ENCODE results near the gene HOXA11.

Gene HOXA11

DNA sequence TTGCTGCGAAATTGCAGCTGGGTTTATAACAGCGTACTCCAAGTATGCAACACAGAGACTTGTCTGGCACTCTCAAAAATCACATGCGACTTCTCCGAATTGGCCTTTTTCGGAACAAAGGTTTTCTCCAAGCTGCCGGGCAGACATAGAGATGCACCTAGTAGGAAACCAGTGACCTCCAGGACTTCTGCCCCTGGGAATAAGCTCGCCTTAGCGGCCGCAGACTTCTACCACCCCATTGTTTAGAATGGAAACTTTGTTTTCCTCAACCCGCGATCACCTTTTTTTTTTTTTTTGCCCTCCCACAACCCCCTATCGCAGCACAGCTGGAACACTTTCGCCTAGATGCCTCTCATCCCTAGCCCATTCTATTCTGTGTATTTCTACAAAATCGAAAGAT is 6.0 kb downstream of the HOXA11 start:
- Histone ChIP-seq H3K9me3 (ENCODE audit: control extremely low read depth in 1 of 5, control insufficient read depth in 4 of 5, insufficient read depth in 2 of 5, low read depth in 1 of 5, low read length in 4 of 5) (peaks cover 0 to 2% (median 0%) of the 10 kb centered on the region in 5 experiments), H3K27ac (ENCODE audit: insufficient read depth in 1 of 2, low read depth in 1 of 2, low read length in 2 of 2, poor library complexity in 1 of 2, severe bottlenecking in 2 of 2) (no peak overlapping the region), H3K4me1 (ENCODE audit: control extremely low read depth in 1 of 4, control insufficient read depth in 4 of 4, insufficient read depth in 4 of 4, low read length in 3 of 4) (peaks cover 0 to 32% (median 25%) of the 10 kb centered on the region in 4 experiments), H3K27me3 (replicated peaks in 2 of 5; ENCODE audit: control insufficient read depth in 4 of 5, insufficient read depth in 5 of 5, low read length in 4 of 5) (peaks cover 0 to 56% (median 21%) of the 10 kb centered on the region in 5 experiments), H3K4me3 (ENCODE audit: control insufficient read depth in 1 of 7, extremely low read depth in 1 of 7, insufficient read depth in 4 of 7, low read depth in 2 of 7, low read length in 6 of 7) (no peak overlapping the region), H3K36me3 (ENCODE audit: control insufficient read depth in 4 of 4, insufficient read depth in 4 of 4, low read length in 3 of 4) (no peaks in the 10 kb centered on the region)
- ChIA-PET POLR2A (interaction anchor here (1.3 kb wide), 1 partner anchor 18 kb away, joined by 4 read pairs; no protein-coding TSS in a partner anchor), CTCF (interaction anchor here (1.0 to 11.1 kb wide), 16 partner anchors 8 to 1317 kb away, joined by 3 to 84 read pairs (median 4); partner anchors contain the start of gene HOXA9)
- no peak for DNase-seq
- WGBS (ENCODE audit: insufficient coverage): 90% methylated on average over 12 of the region's 14 CpGs

- Histone ChIP-seq H3K36me3 (ENCODE audit: control insufficient read depth in 4 of 4, insufficient read depth in 4 of 4, low read length in 3 of 4) (no peaks in the 10 kb centered on the region), H3K27me3 (replicated peaks in 2 of 5; ENCODE audit: control insufficient read depth in 4 of 5, insufficient read depth in 5 of 5, low read length in 4 of 5) (peaks cover 0 to 49% (median 16%) of the 10 kb centered on the region in 5 experiments), H3K27ac (ENCODE audit: insufficient read depth in 1 of 2, low read depth in 1 of 2, low read length in 2 of 2, poor library complexity in 1 of 2, severe bottlenecking in 2 of 2) (no peak overlapping the region), H3K9me3 (ENCODE audit: control extremely low read depth in 1 of 5, control insufficient read depth in 4 of 5, insufficient read depth in 2 of 5, low read depth in 1 of 5, low read length in 4 of 5) (peaks cover 0 to 2% (median 0%) of the 10 kb centered on the region in 5 experiments), H3K4me1 (ENCODE audit: control extremely low read depth in 1 of 4, control insufficient read depth in 4 of 4, insufficient read depth in 4 of 4, low read length in 3 of 4) (peaks cover 0 to 27% (median 18%) of the 10 kb centered on the region in 4 experiments), H3K4me3 (ENCODE audit: control insufficient read depth in 1 of 7, extremely low read depth in 1 of 7, insufficient read depth in 4 of 7, low read depth in 2 of 7, low read length in 6 of 7) (no peak overlapping the region)
- WGBS (ENCODE audit: insufficient coverage): 97% methylated on average over 5 of the region's 6 CpGs
- no peak for DNase-seq
- ChIA-PET CTCF (interaction anchor here (1.0 to 11.1 kb wide), 7 partner anchors 8 to 808 kb away, joined by 3 to 84 read pairs (median 9); partner anchors contain the start of gene HOXA9), POLR2A (no interaction called here)
Observed at GRCh38 chr7:27178366-27178765, 6.7 kb downstream of the HOXA11 start.

- Histone ChIP-seq H3K27ac (ENCODE audit: insufficient read depth in 1 of 2, low read depth in 1 of 2, low read length in 2 of 2, poor library complexity in 1 of 2, severe bottlenecking in 2 of 2) (no peak overlapping the region), H3K4me1 (ENCODE audit: control extremely low read depth in 1 of 4, control insufficient read depth in 4 of 4, insufficient read depth in 4 of 4, low read length in 3 of 4) (peaks cover 0 to 27% (median 16%) of the 10 kb centered on the region in 4 experiments), H3K4me3 (ENCODE audit: control insufficient read depth in 1 of 7, extremely low read depth in 1 of 7, insufficient read depth in 4 of 7, low read depth in 2 of 7, low read length in 6 of 7) (no peak overlapping the region), H3K9me3 (ENCODE audit: control extremely low read depth in 1 of 5, control insufficient read depth in 4 of 5, insufficient read depth in 2 of 5, low read depth in 1 of 5, low read length in 4 of 5) (no peaks in the 10 kb centered on the region), H3K36me3 (ENCODE audit: control insufficient read depth in 4 of 4, insufficient read depth in 4 of 4, low read length in 3 of 4) (no peaks in the 10 kb centered on the region), H3K27me3 (replicated peaks in 2 of 5; ENCODE audit: control insufficient read depth in 4 of 5, insufficient read depth in 5 of 5, low read length in 4 of 5) (peaks cover 0 to 44% (median 12%) of the 10 kb centered on the region in 5 experiments)
- DNase-seq: no peak
- CTCF ChIA-PET: interaction anchor here (0.7 to 11.1 kb wide), 8 partner anchors 10 to 826 kb away, joined by 3 to 84 read pairs (median 6); no protein-coding TSS in a partner anchor
- 100% methylated on average over 5 of the region's 5 CpGs for WGBS (ENCODE audit: insufficient coverage)
- POLR2A ChIA-PET: interaction anchor here (1.8 kb wide), 1 partner anchor 15 kb away, joined by 5 read pairs; no protein-coding TSS in a partner anchor
Observed at GRCh38 chr7:27177795-27178320, 7.2 kb downstream of the HOXA11 start.

GRCh38 chr7:27176962-27177794 is 7.9 kb downstream of the HOXA11 start:
- DNase-seq: no peak
- ChIA-PET CTCF (interaction anchor here (0.7 to 11.1 kb wide), 10 partner anchors 10 to 827 kb away, joined by 3 to 84 read pairs (median 5); partner anchors contain the start of gene HOXA9), POLR2A (interaction anchor here (1.8 kb wide), 1 partner anchor 15 kb away, joined by 5 read pairs; no protein-coding TSS in a partner anchor)
- Histone ChIP-seq H3K9me3 (ENCODE audit: control extremely low read depth in 1 of 5, control insufficient read depth in 4 of 5, insufficient read depth in 2 of 5, low read depth in 1 of 5, low read length in 4 of 5) (no peaks in the 10 kb centered on the region), H3K36me3 (ENCODE audit: control insufficient read depth in 4 of 4, insufficient read depth in 4 of 4, low read length in 3 of 4) (peaks cover 0 to 3% (median 0%) of the 10 kb centered on the region in 4 experiments), H3K27ac (ENCODE audit: insufficient read depth in 1 of 2, low read depth in 1 of 2, low read length in 2 of 2, poor library complexity in 1 of 2, severe bottlenecking in 2 of 2) (no peak overlapping the region), H3K4me1 (ENCODE audit: control extremely low read depth in 1 of 4, control insufficient read depth in 4 of 4, insufficient read depth in 4 of 4, low read length in 3 of 4) (peaks cover 0 to 31% (median 19%) of the 10 kb centered on the region in 4 experiments), H3K27me3 (replicated peaks in 2 of 5; ENCODE audit: control insufficient read depth in 4 of 5, insufficient read depth in 5 of 5, low read length in 4 of 5) (peaks cover 0 to 37% (median 5%) of the 10 kb centered on the region in 5 experiments), H3K4me3 (ENCODE audit: control insufficient read depth in 1 of 7, extremely low read depth in 1 of 7, insufficient read depth in 4 of 7, low read depth in 2 of 7, low read length in 6 of 7) (no peak overlapping the region)
- 94% methylated on average over 17 of the region's 22 CpGs for WGBS (ENCODE audit: insufficient coverage)

- Histone ChIP-seq H3K4me3 (ENCODE audit: control insufficient read depth in 1 of 7, extremely low read depth in 1 of 7, insufficient read depth in 4 of 7, low read depth in 2 of 7, low read length in 6 of 7) (no peak overlapping the region), H3K27me3 (replicated peaks in 2 of 5; ENCODE audit: control insufficient read depth in 4 of 5, insufficient read depth in 5 of 5, low read length in 4 of 5) (peaks cover 0 to 30% (median 0%) of the 10 kb centered on the region in 5 experiments), H3K27ac (ENCODE audit: insufficient read depth in 1 of 2, low read depth in 1 of 2, low read length in 2 of 2, poor library complexity in 1 of 2, severe bottlenecking in 2 of 2) (no peak overlapping the region), H3K36me3 (ENCODE audit: control insufficient read depth in 4 of 4, insufficient read depth in 4 of 4, low read length in 3 of 4) (peaks cover 0 to 9% (median 3%) of the 10 kb centered on the region in 4 experiments), H3K9me3 (ENCODE audit: control extremely low read depth in 1 of 5, control insufficient read depth in 4 of 5, insufficient read depth in 2 of 5, low read depth in 1 of 5, low read length in 4 of 5) (no peaks in the 10 kb centered on the region), H3K4me1 (ENCODE audit: control extremely low read depth in 1 of 4, control insufficient read depth in 4 of 4, insufficient read depth in 4 of 4, low read length in 3 of 4) (peaks cover 0 to 38% (median 24%) of the 10 kb centered on the region in 4 experiments)
- WGBS (ENCODE audit: insufficient coverage): 33% methylated on average over 1 of the region's 3 CpGs
- no peak for DNase-seq
- ChIA-PET POLR2A (interaction anchor here (1.8 kb wide), 1 partner anchor 14 kb away, joined by 5 read pairs; no protein-coding TSS in a partner anchor), CTCF (interaction anchor here (1.1 to 11.1 kb wide), 8 partner anchors 9 to 493 kb away, joined by 3 to 84 read pairs (median 5); partner anchors contain the start of genes HOXA11 and HOXA9)
Observed at GRCh38 chr7:27176524-27176845, 8.5 kb downstream of the HOXA11 start.

DNA sequence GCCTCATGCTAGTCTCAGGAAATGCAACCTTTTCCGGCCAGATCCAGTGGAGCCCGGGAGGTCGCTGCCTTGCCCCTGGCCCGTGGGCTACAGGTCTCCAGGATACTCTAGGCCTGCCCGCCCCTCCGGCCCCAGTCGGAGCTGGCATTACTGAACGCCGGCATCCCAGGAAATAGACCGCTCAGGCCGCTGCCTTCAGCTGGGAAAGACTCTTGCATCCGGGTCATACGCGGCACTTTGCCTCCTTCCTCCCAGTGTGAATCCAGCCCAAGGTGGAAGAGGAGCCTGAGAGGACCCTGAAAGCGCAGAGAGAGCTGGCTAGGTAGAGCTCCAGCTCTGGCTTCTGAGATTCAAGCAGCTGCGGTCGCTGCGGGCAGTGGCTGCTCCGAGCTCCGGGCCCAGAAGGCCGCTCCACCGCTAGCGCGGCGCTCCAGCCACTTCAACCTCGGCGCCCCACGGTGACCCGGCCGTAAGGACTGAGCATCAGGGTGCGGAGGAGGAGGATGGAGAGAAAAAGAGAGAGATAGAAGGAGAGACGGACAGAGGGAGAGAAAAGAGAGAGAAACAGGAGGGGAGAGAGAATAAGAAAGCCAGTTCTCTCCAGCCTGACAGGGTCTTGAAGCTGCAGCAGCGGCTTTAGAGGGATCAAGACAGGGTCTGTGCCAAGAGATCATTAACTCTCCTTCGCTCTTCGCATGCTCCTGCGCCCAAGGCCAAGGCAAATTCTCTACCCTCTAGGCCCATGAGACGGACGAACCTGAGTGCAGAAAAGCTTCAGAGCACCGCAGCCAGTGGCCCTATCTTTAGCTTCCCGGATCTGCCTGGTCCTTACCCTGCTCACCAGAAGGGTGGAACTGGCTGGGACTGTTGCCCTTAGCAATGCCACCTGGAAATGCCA is 9.2 kb downstream of the HOXA11 start:
- H3K36me3 ChIP-seq (ENCODE audit: control insufficient read depth in 4 of 4, insufficient read depth in 4 of 4, low read length in 3 of 4): peaks cover 0 to 15% (median 4%) of the 10 kb centered on the region in 4 experiments
- CTCF ChIA-PET: interaction anchor here (0.7 to 11.1 kb wide), 7 partner anchors 9 to 321 kb away, joined by 3 to 84 read pairs (median 5); partner anchors contain the start of gene HOXA11
- no peak overlapping the region for H3K27ac ChIP-seq (ENCODE audit: insufficient read depth in 1 of 2, low read depth in 1 of 2, low read length in 2 of 2, poor library complexity in 1 of 2, severe bottlenecking in 2 of 2)
- no peak overlapping the region for H3K4me3 ChIP-seq (ENCODE audit: control insufficient read depth in 1 of 7, extremely low read depth in 1 of 7, insufficient read depth in 4 of 7, low read depth in 2 of 7, low read length in 6 of 7)
- peaks cover 0 to 43% (median 27%) of the 10 kb centered on the region in 4 experiments for H3K4me1 ChIP-seq (ENCODE audit: control extremely low read depth in 1 of 4, control insufficient read depth in 4 of 4, insufficient read depth in 4 of 4, low read length in 3 of 4)
- POLR2A ChIA-PET: interaction anchor here (1.8 kb wide), 1 partner anchor 13 kb away, joined by 5 read pairs; no protein-coding TSS in a partner anchor
- peaks cover 0 to 28% (median 0%) of the 10 kb centered on the region in 5 experiments for H3K27me3 ChIP-seq (replicated peaks in 2 of 5; ENCODE audit: control insufficient read depth in 4 of 5, insufficient read depth in 5 of 5, low read length in 4 of 5)
- DNase-seq: no peak
- H3K9me3 ChIP-seq (ENCODE audit: control extremely low read depth in 1 of 5, control insufficient read depth in 4 of 5, insufficient read depth in 2 of 5, low read depth in 1 of 5, low read length in 4 of 5): no peaks in the 10 kb centered on the region
- 97% methylated on average over 37 of the region's 40 CpGs for WGBS (ENCODE audit: insufficient coverage)
